Measurements from ENCODE around the gene SWT1.
A peak's percentile ranks its signal among the peaks of the same experiment; 100 is the strongest.

GRCh38 chr1:185170291-185170848 is 13.4 kb downstream of the SWT1 start:
- TF ChIP-seq CTCF (IDR thresholded peaks at IDR 0.05; ENCODE audit: low read length) (peak; percentile 99), EZH2 (IDR thresholded peaks at IDR 0.05; ENCODE audit: borderline replicate concordance, low read length) (no peak)
